Fibroblast of pulmonary artery (primary cell): ENCODE results near the gene CFAP97.
A peak's percentile ranks its signal among the peaks of the same experiment; 100 is the strongest.

Experiments used
- DNase-seq: peaks from one replicate; pipeline ENCODE4 v3.0.0-alpha.2; 2010; ENCODE audit warnings: low read depth
- H3K4me3 ChIP-seq: replicated peaks from 2 replicates; pipeline ENCODE4 v1.5.1; 2011; ENCODE audit warnings: low read depth, mild to moderate bottlenecking, control low read depth, low read length, moderate library complexity
- CTCF ChIP-seq: IDR thresholded peaks from 2 replicates; pipeline ENCODE4 v1.5.1; 2011; ENCODE audit warnings: mild to moderate bottlenecking, control low read depth, low read length, inconsistent platforms; ENCODE audit errors: missing control alignments

CFAP97 gene

GRCh38 chr4:185134307-185134869 is 69.4 kb downstream of the CFAP97 start:
- no peak overlapping the region for H3K4me3 ChIP-seq
- peak; percentile 67 for TF ChIP-seq CTCF
- DNase-seq = peak; percentile 74

- peak overlapping the region; percentile 59 for H3K4me3 ChIP-seq
- DNase-seq = peak; percentile 18
- TF ChIP-seq CTCF = no peak
Observed at GRCh38 chr4:185128272-185129119, 75.3 kb downstream of the CFAP97 start.

GRCh38 chr4:185127021-185127925 is 76.5 kb downstream of the CFAP97 start:
- peak overlapping the region; percentile 59 for H3K4me3 ChIP-seq
- peak; percentile 26 for DNase-seq
- no peak for TF ChIP-seq CTCF

GRCh38 chr4:185124006-185124405 is 79.8 kb downstream of the CFAP97 start:
- TF ChIP-seq CTCF = no peak
- DNase-seq = no peak
- no peak overlapping the region for H3K4me3 ChIP-seq

- TF ChIP-seq CTCF = no peak
- H3K4me3 ChIP-seq = no peak overlapping the region
Observed at GRCh38 chr4:185122681-185123345, 81.0 kb downstream of the CFAP97 start.

GRCh38 chr4:185120631-185120946 is 83.2 kb downstream of the CFAP97 start:
- TF ChIP-seq CTCF = no peak
- no peak for DNase-seq
- no peak overlapping the region for H3K4me3 ChIP-seq

More at GRCh38 chr4:185122681-185123345, 81.0 kb downstream of the CFAP97 start:
- DNase-seq = no peak
